Midbrain (tissue), 1 donor: ENCODE data around the gene COMMD8.
A peak's percentile ranks its signal among the peaks of the same experiment; 100 is the strongest.

Experiments
- DNase-seq: peaks from one replicate; lab custom pipeline; 2025; lab: John Stamatoyannopoulos, UW

The COMMD8 gene

DNA sequence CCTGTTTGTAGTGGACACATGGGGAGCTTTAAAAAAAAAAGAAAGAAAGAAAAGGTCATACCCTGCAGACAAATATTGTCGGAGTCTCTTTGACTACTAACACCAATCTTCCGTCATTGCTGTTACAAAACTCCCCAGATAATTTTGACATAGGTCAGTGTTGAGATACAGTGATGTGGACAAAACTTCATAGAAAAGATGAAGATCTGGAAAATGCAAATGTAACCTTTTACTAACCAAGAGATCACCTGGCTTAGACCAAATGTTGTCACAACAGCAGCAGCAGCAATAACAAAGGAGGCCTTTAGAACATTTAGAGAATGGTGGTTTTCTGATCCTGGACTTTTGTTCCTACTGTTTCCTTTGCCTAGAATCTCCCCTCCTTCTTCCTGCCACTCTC, 8.1 kb upstream of the COMMD8 start:
- DNase-seq: no peak

- DNase-seq: no peak
These were observed 7.6 kb upstream of the COMMD8 start for GRCh38 chr4:47471064-47471463.

- no peak for DNase-seq
These were observed 6.4 kb upstream of the COMMD8 start for GRCh38 chr4:47469951-47470350.

DNA sequence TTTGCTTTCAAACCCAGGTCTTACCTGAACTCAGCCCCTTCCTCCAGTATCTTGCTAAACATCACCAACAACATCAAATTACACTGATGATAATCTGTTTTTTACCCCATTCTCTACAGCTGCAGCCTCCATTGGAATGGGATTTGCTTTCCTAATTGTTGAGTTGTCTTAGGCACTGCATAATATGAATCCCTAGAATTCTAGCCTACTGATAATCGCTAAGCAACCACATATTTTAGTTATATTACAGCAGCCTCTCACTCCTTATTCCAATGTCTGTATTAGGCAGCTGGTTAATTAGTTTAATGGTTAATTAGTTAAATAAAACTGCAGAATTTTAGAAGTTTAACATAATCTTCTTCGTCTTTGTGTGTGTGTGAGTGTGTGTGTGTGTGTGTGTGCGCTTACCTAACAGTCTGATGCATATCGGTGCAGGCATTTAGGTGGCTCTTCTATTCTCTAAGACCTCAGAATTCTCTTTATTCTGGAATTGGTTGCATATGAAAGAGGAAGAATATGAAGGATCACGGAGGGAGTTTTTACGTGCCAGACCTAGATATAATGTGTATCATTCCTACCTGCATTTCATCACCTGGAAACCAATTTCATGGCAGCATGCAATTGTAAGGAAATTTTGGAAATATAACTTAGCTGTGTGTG, 5.3 kb upstream of the COMMD8 start:
- no peak for DNase-seq

- no peak for DNase-seq
These were observed 2.7 kb upstream of the COMMD8 start for GRCh38 chr4:47466056-47466785.

- DNase-seq: no peak
These were observed 1.5 kb upstream of the COMMD8 start for GRCh38 chr4:47465004-47465403.

GRCh38 chr4:47462799-47463234, 685 bp downstream of the COMMD8 start:
- no peak for DNase-seq

GRCh38 chr4:47451657-47452056, 11.8 kb downstream of the COMMD8 start:
- DNase-seq: no peak

GRCh38 chr4:47444031-47444430, 19.5 kb downstream of the COMMD8 start:
- DNase-seq: no peak

- peak; percentile 17 for DNase-seq
These were observed 20.5 kb downstream of the COMMD8 start for GRCh38 chr4:47442980-47443379.

DNA sequence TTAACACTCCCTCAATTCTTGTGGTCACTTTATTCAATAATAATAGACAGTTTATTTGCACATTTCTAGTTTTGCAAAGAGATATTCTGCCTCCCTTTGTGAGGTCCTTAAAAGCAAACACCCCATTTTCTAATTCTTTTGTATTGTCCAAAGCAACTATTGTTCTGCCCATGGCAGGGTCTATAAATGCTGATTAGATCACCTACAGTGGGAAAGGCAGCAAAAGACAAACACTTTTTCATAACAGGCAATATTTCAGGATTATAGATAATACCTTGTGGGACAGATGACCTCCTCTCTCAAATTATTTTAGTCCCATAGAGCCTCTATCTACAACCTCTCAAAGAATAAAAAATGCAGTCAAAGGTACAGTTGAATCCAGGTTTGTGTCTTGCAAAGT, 28.6 kb downstream of the COMMD8 start:
- DNase-seq: no peak

DNA sequence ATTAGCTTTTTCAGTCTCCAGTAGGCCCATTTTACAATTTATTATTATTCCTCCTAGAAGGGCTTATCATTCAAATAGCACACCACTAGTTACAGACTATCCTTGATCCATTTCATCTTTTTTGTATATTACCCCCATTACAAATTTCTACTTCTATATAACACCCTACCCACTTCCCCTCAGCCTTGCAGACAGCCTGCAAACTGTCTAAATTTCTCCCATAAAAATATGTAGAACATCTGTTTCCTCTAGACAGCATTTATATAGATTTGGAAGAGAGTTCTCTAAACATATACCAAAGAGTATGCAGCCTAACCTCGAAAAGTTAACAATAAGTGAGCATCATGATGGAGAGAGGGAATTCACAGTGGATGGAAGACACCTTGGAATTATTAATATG, 30.8 kb downstream of the COMMD8 start:
- DNase-seq: no peak

DNA sequence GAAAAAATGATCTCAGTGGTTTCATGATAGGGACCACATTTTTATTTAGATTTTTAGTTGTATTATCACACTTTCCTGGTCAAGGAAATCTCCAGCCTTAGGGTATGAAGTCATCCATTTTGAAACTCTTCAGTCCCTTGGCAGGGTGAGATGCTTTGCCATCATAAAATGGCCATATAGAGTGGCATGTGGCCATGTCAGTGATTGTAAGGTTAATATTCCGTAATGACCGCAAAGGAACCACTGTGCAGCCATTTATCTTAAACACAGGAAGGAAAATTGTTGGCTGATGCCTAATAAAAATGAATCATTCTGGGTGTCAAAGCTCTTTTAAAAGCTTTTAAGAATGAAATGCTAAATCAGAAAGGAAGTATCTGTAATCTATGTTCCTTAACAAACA, 35.6 kb downstream of the COMMD8 start:
- no peak for DNase-seq

GRCh38 chr4:47425628-47426027, 37.9 kb downstream of the COMMD8 start:
- DNase-seq: no peak

- no peak for DNase-seq
These were observed 44.2 kb downstream of the COMMD8 start for GRCh38 chr4:47419296-47419695.

GRCh38 chr4:47418147-47418546, 45.4 kb downstream of the COMMD8 start:
- DNase-seq: no peak

DNA sequence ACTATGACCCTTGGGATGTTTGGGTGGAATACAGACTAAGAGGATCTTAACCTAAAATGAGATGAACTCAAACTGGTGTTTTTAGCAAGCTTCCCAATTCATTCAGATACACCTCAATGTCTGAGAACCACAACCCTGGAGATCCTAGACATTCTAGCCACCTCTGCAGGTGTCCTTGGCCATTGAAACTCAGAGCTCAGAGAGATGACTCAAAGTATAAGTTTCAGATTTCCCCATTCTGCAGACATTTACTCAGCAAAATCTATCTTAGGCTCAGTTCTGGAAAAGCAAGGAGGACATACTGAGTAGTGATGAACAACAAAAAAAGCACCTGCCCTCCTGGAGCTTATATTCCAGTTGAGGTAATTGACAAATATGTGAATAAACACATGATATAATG, 47.8 kb downstream of the COMMD8 start:
- DNase-seq: no peak

DNA sequence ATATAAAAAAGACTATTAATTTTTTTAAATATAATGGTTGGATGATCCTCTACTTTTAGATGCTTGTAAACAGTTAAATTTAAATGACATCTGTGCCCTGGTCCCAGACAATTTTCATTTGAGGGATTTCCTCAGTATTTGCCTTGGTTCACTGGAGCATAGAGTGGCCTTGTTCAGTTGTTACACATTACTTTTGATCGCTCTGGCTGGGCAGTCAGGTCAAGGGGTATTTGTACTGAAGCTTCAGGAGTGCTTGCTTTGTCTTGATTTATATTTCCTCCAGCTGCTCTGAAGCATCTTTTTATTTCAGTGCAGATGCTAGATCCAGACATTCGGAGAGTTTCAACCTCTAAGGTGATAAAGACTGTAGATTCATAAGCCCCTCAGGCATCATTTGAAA, 50.0 kb downstream of the COMMD8 start:
- no peak for DNase-seq

DNA sequence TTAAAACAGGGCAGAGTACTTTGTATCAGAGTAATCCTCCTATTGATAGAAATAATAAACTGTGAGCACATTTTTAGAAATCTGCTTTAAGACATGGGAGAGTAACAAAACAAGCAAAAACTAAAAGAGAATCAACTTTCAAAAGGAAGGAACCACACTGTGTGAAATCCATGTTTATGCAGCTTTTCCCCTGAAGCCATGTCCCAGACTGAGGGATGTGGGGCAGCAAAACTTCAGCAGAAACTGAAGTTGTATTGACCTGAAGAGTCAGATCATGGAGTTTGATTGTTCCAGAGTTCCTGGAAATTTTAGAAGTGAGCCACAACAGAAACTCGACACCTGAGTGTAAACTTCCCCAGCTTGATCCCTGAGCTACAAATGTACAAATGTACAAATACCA, 53.2 kb downstream of the COMMD8 start:
- no peak for DNase-seq

DNA sequence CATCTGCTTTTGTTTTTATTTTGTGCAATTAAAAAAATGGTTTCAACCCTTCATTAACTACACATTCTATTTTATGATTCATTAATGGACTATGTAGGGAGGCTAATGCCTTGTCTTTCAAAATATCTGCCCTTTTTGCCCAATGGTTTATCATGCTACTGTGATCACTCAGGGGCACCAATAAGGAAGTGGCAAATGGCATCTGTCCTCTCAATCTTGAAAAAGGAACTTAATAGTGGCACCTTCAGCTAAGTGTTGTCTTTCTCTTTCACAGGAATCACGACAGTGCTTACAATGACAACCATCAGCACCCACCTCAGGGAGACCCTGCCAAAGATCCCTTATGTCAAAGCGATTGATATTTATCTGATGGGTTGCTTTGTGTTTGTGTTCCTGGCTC, 57.1 kb downstream of the COMMD8 start:
- DNase-seq: no peak
